Lower leg skin (tissue), 3 donors: ENCODE data around the gene STEAP1.
"Not testable (repeated sequence)": the region's sequence is repeated elsewhere in the genome, so short reads cannot be mapped to it uniquely, and the experiment has no call there.

Source experiments
- POLR2A ChIP-seq, 2 donors: fragments of 450-650 bp; IDR thresholded peaks; one replicate each; pipeline ENCODE4 v1.6.1; 2016 to 2017; ENCODE audit warnings: antibody characterized with exemption in 2 of 2, mild to moderate bottlenecking in 1 of 2, moderate library complexity in 1 of 2
- TF ChIP-seq, protein P1 (sequence below), 3 donors: fragments of 450-650 bp; IDR thresholded peaks; one replicate each; pipeline ENCODE4 v1.5.1; 2016; ENCODE audit warnings: antibody characterized with exemption in 3 of 3, mild to moderate bottlenecking in 3 of 3, moderate library complexity in 2 of 3

GRCh38 chr7:90118551-90119177 lies 35.6 kb upstream of the STEAP1 start:
- TF ChIP-seq, protein P1, sequence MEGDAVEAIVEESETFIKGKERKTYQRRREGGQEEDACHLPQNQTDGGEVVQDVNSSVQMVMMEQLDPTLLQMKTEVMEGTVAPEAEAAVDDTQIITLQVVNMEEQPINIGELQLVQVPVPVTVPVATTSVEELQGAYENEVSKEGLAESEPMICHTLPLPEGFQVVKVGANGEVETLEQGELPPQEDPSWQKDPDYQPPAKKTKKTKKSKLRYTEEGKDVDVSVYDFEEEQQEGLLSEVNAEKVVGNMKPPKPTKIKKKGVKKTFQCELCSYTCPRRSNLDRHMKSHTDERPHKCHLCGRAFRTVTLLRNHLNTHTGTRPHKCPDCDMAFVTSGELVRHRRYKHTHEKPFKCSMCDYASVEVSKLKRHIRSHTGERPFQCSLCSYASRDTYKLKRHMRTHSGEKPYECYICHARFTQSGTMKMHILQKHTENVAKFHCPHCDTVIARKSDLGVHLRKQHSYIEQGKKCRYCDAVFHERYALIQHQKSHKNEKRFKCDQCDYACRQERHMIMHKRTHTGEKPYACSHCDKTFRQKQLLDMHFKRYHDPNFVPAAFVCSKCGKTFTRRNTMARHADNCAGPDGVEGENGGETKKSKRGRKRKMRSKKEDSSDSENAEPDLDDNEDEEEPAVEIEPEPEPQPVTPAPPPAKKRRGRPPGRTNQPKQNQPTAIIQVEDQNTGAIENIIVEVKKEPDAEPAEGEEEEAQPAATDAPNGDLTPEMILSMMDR (IDR thresholded peaks at IDR 0.05) = not testable (repeated sequence)
- TF ChIP-seq POLR2A (IDR thresholded peaks at IDR 0.05) = not testable (repeated sequence)
